Fibroblast of villous mesenchyme (primary cell): Measurements from ENCODE around the gene ZNF266. TPM values are rescaled to one million over a fixed set of nuclear protein-coding genes. Genes with fewer than 3 reads are reported as not detected.

Source experiments
- DNase-seq: peaks from one replicate; pipeline ENCODE4 v3.0.0-alpha.2; 2010; ENCODE audit warnings: low read depth
- H3K4me3 ChIP-seq: 2 replicates; pipeline ENCODE4 v1.5.1; 2011; ENCODE audit warnings: low read depth, mild to moderate bottlenecking, low read length
- total RNA-seq: library from RNA; depleted of rRNA; stranded (reverse); fragments of >200 nt; gene quantifications from 2 replicates; pipeline ENCODE4 v1.2.3, GENCODE V29; 2012
- TF ChIP-seq, protein P1 (sequence below): IDR thresholded peaks from 2 replicates; pipeline ENCODE4 v1.5.1; 2012; ENCODE audit warnings: low read depth, mild to moderate bottlenecking, low read length; ENCODE audit not compliant: insufficient read depth

ZNF266 gene
- total RNA-seq, 1 donor, result 7.3 TPM

DNA sequence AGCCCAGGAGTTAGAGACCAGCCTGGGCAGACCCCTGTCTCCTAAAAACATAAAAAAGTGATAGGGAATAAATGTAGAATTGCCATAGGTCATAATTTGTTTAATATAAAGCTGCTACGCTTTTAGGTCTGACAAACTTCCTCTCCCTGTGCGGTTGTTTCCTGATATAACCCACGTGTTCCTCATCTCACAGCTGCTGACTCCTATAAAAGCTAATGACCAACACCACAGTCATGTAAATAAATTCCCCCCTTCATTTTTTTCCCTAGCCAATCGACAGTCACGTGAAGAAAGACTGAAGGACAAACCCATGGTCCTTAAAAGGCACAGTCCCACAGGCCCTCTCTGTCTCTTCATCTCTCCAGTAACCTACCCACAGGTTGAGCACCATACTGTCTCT lies 27.5 kb downstream of the ZNF266 start:
- no peak overlapping the region for H3K4me3 ChIP-seq
- TF ChIP-seq, protein P1, sequence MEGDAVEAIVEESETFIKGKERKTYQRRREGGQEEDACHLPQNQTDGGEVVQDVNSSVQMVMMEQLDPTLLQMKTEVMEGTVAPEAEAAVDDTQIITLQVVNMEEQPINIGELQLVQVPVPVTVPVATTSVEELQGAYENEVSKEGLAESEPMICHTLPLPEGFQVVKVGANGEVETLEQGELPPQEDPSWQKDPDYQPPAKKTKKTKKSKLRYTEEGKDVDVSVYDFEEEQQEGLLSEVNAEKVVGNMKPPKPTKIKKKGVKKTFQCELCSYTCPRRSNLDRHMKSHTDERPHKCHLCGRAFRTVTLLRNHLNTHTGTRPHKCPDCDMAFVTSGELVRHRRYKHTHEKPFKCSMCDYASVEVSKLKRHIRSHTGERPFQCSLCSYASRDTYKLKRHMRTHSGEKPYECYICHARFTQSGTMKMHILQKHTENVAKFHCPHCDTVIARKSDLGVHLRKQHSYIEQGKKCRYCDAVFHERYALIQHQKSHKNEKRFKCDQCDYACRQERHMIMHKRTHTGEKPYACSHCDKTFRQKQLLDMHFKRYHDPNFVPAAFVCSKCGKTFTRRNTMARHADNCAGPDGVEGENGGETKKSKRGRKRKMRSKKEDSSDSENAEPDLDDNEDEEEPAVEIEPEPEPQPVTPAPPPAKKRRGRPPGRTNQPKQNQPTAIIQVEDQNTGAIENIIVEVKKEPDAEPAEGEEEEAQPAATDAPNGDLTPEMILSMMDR, result no peak
- DNase-seq, result peak; percentile 9

DNA sequence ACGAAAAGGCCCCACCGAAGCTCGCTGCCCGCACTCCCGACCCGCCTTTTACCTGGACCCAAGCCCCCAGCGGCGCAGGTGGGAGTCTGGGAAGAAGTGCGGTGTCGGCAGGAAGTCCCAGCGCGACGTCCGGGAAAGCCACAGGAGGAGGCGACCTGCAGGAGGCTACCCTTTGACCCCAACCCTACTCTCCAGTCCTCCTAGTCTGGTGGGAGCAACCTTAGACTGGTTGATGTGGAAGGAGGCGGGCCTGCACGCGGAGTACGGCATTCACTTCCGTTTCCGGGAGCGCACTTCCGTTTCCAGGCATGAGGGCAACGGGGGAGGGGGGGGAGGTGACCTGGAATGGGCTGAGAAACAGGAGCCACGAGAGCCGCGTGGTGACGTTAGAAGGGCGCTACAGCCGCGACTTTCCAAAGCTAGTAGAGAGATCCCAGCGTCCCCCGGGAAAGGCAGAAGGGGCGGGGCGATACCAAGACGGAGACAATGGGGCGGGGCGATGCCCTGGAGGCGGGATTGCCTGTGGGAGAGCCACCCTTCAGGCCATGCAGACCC lies 28.5 kb downstream of the ZNF266 start:
- DNase-seq, result peak; percentile 88
- H3K4me3 ChIP-seq, result peak overlapping the region; percentile 79
- TF ChIP-seq, protein P1, result no peak

DNA sequence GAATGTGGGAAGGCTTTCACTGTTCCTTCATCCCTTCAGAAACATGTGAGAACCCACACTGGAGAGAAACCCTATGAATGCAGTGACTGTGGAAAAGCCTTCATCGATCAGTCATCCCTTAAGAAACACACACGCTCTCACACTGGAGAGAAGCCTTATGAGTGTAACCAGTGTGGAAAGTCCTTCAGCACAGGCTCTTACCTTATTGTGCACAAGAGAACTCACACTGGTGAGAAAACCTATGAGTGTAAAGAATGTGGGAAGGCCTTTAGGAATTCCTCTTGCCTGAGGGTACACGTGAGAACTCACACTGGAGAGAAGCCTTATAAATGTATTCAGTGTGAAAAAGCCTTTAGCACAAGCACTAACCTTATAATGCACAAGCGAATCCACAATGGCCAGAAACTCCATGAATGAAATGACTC lies 54.0 kb downstream of the ZNF266 start:
- TF ChIP-seq, protein P1, result no peak
- no peak for DNase-seq
- no peak overlapping the region for H3K4me3 ChIP-seq

DNA sequence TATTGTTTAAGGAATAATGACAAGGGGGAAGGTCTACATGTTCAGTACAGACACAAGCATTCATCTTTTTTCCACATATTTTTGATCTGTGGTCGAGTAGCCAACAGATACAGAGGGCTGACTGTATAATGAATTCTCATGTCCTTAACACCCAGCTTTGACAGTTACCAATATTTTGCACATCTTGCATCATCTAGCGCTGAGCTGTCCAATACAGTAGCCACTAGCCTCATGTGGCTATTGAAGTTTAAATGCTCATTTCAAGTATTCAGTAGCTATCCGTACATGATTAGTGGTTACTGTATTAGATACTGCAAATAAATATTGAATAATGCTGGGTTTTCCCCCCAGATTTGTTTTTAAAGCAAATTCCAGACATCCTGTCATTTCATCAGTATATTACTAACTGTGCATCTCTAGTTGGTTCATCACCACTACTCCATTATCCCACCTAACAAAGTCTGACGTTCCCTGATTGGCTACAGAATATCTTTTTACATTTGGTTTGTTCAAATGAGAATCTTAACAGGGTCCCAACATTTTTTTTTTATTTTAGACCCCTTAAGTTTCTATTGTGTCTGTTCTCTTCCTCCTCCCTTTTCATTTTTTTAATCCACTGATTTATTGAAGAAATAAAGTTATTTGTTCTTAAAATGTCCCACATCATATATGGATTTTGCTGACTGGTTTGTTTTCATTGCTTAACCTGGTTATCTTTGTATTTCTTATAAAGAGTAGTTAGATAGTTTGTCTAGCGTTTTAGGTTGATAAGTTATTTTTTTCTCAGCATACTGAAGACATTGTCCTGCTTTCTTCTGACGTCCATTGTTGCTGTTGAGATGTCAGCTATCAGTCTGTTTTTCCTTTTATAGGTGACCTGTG lies 64.4 kb downstream of the ZNF266 start:
- no peak overlapping the region for H3K4me3 ChIP-seq
- no peak for DNase-seq
- TF ChIP-seq, protein P1, result no peak

DNA sequence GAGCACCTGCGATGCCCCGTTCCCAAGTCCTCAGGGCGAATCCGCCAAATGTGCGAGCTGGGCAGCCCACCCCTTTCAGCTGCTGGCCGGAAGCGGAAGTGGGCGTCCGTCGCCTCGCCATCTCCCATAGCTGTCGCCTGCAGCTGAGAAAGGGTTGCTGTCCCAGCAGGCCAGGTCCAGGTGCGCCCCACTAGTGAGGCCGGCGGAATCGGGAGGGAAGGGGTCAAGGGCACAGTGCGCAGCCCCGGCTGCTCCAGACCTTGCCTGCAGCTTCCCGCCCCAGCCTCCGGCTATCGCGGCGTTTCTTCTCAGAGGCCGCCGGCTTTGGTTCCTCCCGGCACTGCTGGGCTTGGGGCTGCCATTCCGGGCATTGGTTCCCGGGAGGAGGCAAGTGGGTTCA lies 72.5 kb downstream of the ZNF266 start, which contains the start of gene ZNF177:
ZNF177 (plus strand) TSS at position 109 of the 400 bp plus-strand sequence. CDS start 15,299 bp downstream, outside the sequence.
- H3K4me3 ChIP-seq, result peak within 1 kb of the TSS; percentile 58
- no peak for DNase-seq
- TF ChIP-seq, protein P1, result no peak

Other genes with a start within 250 kb of the ZNF266 start
- not detected in 2 replicates for gene OR7D4, start 216.0 kb downstream of the ZNF266 start, total RNA-seq
- gene OR7E24, start 184.6 kb downstream of the ZNF266 start, total RNA-seq, result not detected in 2 replicates
- 11.7 and 14.8 TPM in 2 replicates for gene ZNF699, start 125.7 kb downstream of the ZNF266 start, total RNA-seq
- 11.6 and 16.0 TPM in 2 replicates for gene ZNF559, start 111.4 kb downstream of the ZNF266 start, total RNA-seq
- 0.64 and 1.7 TPM in 2 replicates for gene ZNF177, start 72.6 kb downstream of the ZNF266 start, total RNA-seq
- 0.86 and 0.97 TPM in 2 replicates for gene ZNF560, start 63.0 kb upstream of the ZNF266 start, total RNA-seq
- gene ZNF426, start 103.1 kb upstream of the ZNF266 start, total RNA-seq, result 19.6 and 24.2 TPM in 2 replicates
- 24.2 and 45.3 TPM in 2 replicates for gene ZNF121, start 148.9 kb upstream of the ZNF266 start, total RNA-seq
- gene ZNF561, start 185.7 kb upstream of the ZNF266 start, total RNA-seq, result 33.5 and 57.9 TPM in 2 replicates
- gene ZNF562, start 239.5 kb upstream of the ZNF266 start, total RNA-seq, result 22.2 and 32.4 TPM in 2 replicates